ENCODE data around the gene FAM193A. TPM values are rescaled to one million over a fixed set of nuclear protein-coding genes. Genes with fewer than 3 reads are reported as not detected.

The FAM193A gene
- total RNA-seq, 1 experiment from 2014 or later = 38.2 TPM

DNA sequence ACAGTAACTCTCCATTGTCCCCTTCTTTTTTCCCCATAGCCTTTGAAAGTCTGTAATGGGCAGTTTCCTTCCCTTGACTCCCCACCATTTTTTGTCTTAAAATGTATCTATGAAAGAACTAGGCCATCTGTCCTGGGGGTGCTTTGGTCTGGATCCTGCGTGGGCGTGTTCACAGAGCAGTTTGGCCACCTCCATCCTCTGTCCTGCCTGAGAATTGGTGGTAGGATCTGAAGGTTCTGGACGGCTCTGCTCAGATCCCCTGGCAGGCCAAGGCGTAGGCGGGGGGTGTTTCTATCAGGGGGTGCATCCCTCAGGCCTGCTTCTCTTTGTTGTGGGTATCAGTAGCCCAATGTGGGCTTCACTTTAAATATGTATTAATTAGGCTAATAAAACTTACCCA is 107.1 kb downstream of the FAM193A start:
- no peak for TF ChIP-seq EZH2 (IDR thresholded peaks at IDR 0.05; ENCODE audit: borderline replicate concordance, low read depth, low read length, poor library complexity, severe bottlenecking)
- Histone ChIP-seq H3K4me3 (ENCODE audit: low read depth, low read length, poor library complexity, severe bottlenecking) (no peak overlapping the region), H3K27ac (ENCODE audit: low read depth, low read length, poor library complexity, severe bottlenecking) (no peak overlapping the region), H3K9me3 (ENCODE audit: low read depth, low read length, poor library complexity, severe bottlenecking) (no peaks in the 10 kb centered on the region), H3K36me3 (ENCODE audit: insufficient read depth, low read length, poor library complexity, severe bottlenecking) (peaks cover 51% of the 10 kb centered on the region), H3K4me1 (ENCODE audit: insufficient read depth, low read length, poor library complexity, severe bottlenecking) (no peaks in the 10 kb centered on the region), H3K27me3 (replicated peaks; ENCODE audit: insufficient read depth, low read depth, low read length, poor library complexity) (no peaks in the 10 kb centered on the region)
- BruUV-seq (replicated peaks) = no TSS peak
- DNase-seq (ENCODE audit: low spot score) = no peak
- ChIA-PET CTCF (no interaction called here), POLR2A (ENCODE audit: low non-redundant PET) (no interaction called here)
- intact Hi-C loops (cut with micrococcal nuclease; ENCODE audit: unreplicated experiment) = no loop called here

DNA sequence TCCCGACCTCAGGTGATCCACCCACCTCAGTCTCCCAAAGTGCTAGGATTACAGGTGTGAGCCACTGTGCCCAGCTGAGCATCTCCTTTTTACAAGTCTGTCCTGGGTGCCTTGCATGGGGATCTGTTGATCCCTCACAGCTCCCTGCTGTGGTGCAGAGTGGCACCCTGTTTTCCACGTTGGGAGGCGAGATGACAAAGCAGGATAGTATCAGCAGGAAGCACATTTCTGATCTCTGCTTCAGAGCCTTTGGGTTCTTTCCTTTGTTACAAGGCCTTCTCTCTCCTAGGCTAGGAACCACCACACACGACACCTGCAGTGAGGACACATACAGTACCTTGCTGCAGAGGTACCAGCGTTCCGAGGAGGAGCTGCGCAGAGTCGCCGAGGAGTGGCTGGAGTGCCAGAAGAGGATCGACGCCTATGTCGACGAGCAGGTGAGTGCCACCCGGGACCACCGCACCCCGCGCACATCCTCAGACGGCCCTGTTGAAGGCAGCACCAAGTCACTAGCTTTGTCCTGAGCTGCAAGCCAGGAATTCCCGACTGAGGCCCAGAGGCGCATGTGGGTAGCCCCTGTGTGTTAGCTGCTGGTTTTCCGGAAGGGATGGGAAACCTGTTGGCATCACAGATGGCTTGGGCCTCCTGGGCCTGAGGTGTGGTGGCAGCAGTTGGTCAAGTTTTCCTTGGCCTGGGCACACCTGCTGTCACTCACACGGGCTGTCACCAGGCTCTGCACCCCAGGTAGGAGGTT is 110.1 kb downstream of the FAM193A start:
- H3K9me3 ChIP-seq (ENCODE audit: low read depth, low read length, poor library complexity, severe bottlenecking) = no peaks in the 10 kb centered on the region
- ChIA-PET POLR2A (ENCODE audit: low non-redundant PET) (no interaction called here), CTCF (no interaction called here)
- H3K4me3 ChIP-seq (ENCODE audit: low read depth, low read length, poor library complexity, severe bottlenecking) = no peak overlapping the region
- no peaks in the 10 kb centered on the region for H3K4me1 ChIP-seq (ENCODE audit: insufficient read depth, low read length, poor library complexity, severe bottlenecking)
- H3K27ac ChIP-seq (ENCODE audit: low read depth, low read length, poor library complexity, severe bottlenecking) = no peak overlapping the region
- H3K36me3 ChIP-seq (ENCODE audit: insufficient read depth, low read length, poor library complexity, severe bottlenecking) = peaks cover 45% of the 10 kb centered on the region
- H3K27me3 ChIP-seq (replicated peaks; ENCODE audit: insufficient read depth, low read depth, low read length, poor library complexity) = no peaks in the 10 kb centered on the region
- DNase-seq (ENCODE audit: low spot score) = no peak
- TF ChIP-seq EZH2 (IDR thresholded peaks at IDR 0.05; ENCODE audit: borderline replicate concordance, low read depth, low read length, poor library complexity, severe bottlenecking) = no peak
- TF ChIP-seq, protein P1, sequence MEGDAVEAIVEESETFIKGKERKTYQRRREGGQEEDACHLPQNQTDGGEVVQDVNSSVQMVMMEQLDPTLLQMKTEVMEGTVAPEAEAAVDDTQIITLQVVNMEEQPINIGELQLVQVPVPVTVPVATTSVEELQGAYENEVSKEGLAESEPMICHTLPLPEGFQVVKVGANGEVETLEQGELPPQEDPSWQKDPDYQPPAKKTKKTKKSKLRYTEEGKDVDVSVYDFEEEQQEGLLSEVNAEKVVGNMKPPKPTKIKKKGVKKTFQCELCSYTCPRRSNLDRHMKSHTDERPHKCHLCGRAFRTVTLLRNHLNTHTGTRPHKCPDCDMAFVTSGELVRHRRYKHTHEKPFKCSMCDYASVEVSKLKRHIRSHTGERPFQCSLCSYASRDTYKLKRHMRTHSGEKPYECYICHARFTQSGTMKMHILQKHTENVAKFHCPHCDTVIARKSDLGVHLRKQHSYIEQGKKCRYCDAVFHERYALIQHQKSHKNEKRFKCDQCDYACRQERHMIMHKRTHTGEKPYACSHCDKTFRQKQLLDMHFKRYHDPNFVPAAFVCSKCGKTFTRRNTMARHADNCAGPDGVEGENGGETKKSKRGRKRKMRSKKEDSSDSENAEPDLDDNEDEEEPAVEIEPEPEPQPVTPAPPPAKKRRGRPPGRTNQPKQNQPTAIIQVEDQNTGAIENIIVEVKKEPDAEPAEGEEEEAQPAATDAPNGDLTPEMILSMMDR (conservative IDR thresholded peaks at IDR 0.05; ENCODE audit: low read depth, low read length) = no peak
- intact Hi-C loops (cut with micrococcal nuclease; ENCODE audit: unreplicated experiment) = no loop called here
- BruUV-seq (replicated peaks) = no TSS peak

DNA sequence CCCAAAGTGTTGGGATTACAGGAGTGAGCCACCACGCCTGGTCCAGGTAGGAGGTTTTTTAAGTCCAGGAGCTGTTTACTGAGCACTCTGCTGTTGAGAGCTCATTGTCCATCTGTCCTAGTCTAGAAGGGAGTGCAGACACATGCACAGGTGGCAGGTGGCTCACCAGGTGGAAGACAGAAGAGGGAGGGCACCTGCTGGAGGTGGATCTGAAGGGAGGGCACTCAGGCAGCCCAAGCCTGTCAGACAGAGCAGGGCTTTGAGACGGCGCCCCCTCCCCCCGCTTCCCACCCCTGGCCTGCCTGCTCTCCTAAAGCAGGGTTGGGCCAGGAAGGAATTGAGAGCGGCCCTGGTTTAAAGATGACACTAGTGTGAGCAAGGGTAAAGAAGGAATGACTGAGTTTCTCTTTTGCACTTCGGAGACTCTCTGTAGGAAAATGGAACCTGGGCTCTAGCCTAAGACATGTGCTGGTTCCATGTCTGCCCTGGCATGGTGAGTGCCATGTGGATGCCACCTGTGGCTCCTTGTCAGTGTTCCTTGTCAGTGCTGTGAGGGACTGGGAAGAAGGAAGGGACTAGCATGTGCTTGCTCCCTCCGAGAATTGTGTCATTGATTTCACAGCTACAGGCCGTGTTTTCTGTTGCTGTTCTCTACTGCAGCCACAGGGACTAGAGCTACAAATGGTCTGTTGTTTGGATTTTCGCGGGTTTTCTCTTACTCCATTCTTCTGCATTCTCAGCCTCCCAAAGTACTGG is 111.1 kb downstream of the FAM193A start:
- ChIA-PET CTCF (no interaction called here), POLR2A (ENCODE audit: low non-redundant PET) (no interaction called here)
- Histone ChIP-seq H3K27ac (ENCODE audit: low read depth, low read length, poor library complexity, severe bottlenecking) (no peak overlapping the region), H3K36me3 (ENCODE audit: insufficient read depth, low read length, poor library complexity, severe bottlenecking) (peaks cover 45% of the 10 kb centered on the region), H3K27me3 (replicated peaks; ENCODE audit: insufficient read depth, low read depth, low read length, poor library complexity) (no peaks in the 10 kb centered on the region), H3K4me3 (ENCODE audit: low read depth, low read length, poor library complexity, severe bottlenecking) (no peak overlapping the region), H3K4me1 (ENCODE audit: insufficient read depth, low read length, poor library complexity, severe bottlenecking) (no peaks in the 10 kb centered on the region), H3K9me3 (ENCODE audit: low read depth, low read length, poor library complexity, severe bottlenecking) (no peaks in the 10 kb centered on the region)
- no peak for DNase-seq (ENCODE audit: low spot score)
- BruUV-seq (replicated peaks) = no TSS peak
- TF ChIP-seq, protein P1 (conservative IDR thresholded peaks at IDR 0.05; ENCODE audit: low read depth, low read length) = no peak
- TF ChIP-seq EZH2 (IDR thresholded peaks at IDR 0.05; ENCODE audit: borderline replicate concordance, low read depth, low read length, poor library complexity, severe bottlenecking) = no peak
- intact Hi-C loops (cut with micrococcal nuclease; ENCODE audit: unreplicated experiment) = no loop called here
